ENCODE data around the gene AQP12B.
"Not testable (repeated sequence)": the region's sequence is repeated elsewhere in the genome, so short reads cannot be mapped to it uniquely, and the experiment has no call there.

Gene AQP12B

GRCh38 chr2:240701091-240701735 is 18.5 kb upstream of the AQP12B start:
- no peak for DNase-seq

DNA sequence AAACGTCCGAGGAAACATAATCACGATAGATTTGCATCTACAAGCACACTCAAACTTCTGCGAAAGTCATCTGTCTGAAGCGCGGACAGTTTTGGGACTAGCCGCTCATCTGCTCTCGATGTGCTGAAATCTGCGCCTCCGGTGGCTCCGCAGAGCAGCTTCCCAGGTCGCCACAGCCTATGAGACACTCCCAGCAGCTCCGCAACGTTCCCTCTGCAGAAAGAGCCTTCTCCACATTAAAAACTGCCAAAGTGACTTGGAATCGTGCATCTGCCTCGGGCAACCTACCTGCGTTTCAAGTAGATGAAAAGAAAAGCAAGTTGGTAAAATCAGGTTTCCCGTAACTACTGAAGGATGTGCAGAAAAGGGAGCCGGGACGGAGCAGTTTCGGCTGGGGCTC is 17.9 kb upstream of the AQP12B start:
- not testable (repeated sequence) for DNase-seq

GRCh38 chr2:240699835-240700234 is 17.1 kb upstream of the AQP12B start:
- not testable (repeated sequence) for DNase-seq

- DNase-seq: not testable (repeated sequence)
Measured at GRCh38 chr2:240698852-240699561, 16.3 kb upstream of the AQP12B start.

DNA sequence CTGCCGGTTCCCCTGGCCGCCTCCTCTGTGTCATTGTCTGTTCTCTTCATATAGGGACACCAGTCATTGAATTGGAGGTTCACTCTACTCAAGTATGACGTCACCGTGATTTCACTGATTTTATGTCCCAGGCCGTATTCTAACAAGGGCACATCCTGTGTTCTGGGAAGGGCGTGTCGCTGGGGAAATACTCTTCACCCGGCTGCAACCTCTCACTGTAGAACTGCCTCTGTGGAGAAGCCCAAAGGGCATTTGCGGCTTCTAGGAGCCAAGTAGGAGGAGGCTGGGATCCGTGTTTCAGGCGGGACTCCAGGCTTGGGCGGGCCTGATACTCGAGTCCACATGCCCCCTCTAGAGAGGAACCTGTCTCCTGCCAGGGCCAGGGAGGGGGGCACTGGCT is 13.8 kb upstream of the AQP12B start:
- not testable (repeated sequence) for DNase-seq

GRCh38 chr2:240695593-240695992 is 12.9 kb upstream of the AQP12B start:
- not testable (repeated sequence) for DNase-seq

DNA sequence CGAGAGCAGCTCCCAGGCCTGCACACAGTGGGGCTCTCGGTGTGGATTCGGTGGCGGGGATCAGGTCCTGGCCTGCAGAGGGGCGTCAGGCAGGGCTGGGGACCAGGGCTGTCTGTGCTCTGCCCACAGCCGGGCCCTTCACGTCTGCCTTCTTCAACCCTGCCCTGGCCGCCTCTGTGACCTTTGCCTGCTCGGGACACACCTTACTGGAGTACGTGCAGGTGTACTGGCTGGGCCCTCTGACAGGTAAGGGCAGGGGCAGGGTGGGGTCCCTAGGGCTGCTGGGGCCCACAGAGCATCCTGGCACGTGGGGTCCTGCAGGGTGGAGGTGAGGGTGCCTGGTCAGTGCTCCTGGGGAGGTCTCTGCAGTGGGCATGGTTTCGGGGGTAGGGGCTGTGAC is 11.6 kb upstream of the AQP12B start:
- not testable (repeated sequence) for DNase-seq

- DNase-seq: not testable (repeated sequence)
Measured at GRCh38 chr2:240692583-240693561, 10.2 kb upstream of the AQP12B start.

DNA sequence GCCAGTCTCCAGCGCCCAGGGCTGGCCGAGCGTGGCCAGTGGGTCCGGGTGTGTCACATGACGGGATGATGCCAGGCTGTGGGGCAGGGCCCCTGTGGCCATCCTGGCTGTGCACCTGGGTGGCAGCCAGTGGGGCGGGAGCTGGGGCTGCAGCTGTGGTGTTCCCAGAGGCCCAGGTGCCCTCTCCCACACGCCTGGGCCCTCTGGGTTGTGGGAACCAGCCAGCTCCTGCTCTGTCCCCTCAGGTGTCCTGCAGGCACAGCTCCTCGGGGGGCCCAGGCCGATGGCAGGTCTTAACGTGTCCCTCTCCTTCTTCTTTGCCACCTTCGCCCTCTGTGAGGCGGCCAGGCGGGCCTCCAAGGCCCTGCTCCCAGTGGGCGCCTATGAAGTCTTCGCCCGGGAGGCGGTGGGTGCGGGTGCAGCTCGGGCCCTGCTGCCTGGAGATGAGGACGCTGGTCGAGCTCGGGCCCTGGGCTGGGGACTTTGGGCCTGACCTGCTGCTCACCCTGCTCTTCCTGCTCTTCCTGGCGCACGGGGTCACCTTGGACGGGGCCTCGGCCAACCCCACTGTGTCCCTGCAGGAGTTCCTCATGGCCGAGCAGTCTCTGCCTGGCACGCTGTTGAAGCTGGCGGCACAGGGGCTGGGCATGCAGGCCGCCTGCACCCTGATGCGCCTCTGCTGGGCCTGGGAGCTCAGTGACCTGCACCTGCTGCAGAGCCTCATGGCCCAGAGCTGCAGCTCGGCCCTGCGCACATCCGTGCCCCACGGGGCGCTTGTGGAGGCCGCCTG is 9.1 kb upstream of the AQP12B start, which contains the start of gene AQP12A:
TSS of gene AQP12A (plus strand) at position 236 of the 790 bp plus-strand sequence. CDS start at position 284, 48 bp downstream.
- DNase-seq: not testable (repeated sequence)

DNA sequence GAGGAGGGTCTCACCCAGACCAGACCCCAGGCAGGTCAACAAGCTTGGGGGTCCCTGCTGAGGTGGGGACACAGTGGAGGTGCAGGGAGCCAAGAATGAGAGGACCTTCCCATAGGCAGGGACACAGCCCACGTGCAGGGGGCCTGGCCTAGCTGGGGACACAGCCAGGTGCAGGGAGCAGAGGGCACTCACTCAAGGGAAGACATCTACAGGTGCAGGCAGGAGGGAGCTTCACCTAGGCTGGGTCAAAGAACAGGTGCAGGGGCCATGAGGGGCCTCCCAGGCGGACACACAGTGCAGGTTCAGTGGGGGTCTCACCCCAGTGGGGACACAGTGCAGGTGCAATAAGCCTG is 8.4 kb upstream of the AQP12B start:
- DNase-seq: not testable (repeated sequence)

DNA sequence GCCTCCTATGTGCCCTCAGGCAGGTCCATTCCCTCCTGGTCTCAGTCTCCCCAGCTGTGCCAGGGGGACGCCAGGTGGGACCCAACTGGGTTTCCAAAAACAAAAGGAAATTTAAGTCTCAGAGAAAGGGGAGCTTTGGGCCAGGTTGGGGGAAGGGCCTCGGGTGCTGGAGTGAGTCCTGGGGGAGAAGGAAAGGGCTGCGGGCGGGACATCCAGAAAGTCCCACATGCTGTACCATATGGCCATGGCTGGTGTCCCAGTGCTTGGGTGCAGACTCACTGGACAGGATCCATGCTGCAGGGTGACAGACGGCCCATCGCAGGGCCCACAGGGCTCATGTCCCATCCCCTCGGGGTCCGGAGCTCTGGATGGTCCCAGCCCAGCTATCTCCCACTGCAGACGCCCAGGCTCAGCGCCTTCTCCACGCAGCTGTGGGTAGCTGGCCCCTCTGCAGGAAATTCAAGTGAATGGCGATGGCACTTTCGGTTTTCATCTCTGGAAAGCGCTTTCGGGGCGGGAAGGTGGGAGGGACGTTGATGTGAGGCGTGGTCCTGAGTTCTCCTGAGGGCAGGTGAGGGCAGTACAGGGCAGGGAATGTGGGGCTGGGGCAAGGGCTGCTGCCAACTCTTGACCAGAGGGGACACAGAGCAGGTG is 7.9 kb upstream of the AQP12B start:
- not testable (repeated sequence) for DNase-seq

GRCh38 chr2:240689975-240690374 is 7.3 kb upstream of the AQP12B start:
- no peak for DNase-seq

GRCh38 chr2:240688553-240688919 is 5.9 kb upstream of the AQP12B start:
- no peak for DNase-seq

- no peak for DNase-seq
Measured at GRCh38 chr2:240687741-240688552, 5.3 kb upstream of the AQP12B start.

- no peak for DNase-seq
Measured at GRCh38 chr2:240687045-240687740, 4.5 kb upstream of the AQP12B start.

- DNase-seq: no peak
Measured at GRCh38 chr2:240686460-240686859, 3.8 kb upstream of the AQP12B start.

DNA sequence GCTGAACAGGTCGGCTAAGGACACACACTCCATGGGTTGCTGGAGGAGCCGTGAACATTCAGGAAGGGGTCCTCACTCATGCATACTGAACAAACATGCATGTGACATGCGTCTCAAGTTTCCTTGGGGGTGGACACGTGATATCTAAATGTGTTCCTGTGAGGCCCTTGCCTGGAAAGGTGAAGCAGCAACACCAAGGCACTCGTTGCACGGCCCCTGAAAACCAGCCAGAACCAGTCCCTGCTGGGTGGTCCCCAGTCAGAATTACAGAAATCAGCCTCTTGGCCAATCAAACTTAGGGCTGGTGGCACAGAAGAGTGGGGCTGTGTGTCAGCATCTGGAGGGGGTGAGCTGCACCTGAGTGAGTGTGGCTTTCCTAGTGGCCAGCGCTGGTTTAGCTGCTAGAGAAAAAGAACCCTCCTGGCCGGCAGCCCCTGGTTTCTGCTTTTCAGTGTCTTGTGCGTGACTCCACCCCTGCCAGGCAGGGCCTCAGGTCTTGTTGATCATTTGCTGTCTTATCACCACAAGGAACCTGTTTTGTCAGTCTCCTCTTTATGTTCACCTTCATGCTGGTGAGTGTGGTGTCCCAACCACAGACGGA is 3.2 kb upstream of the AQP12B start:
- DNase-seq: no peak

- not testable (repeated sequence) for DNase-seq
Measured at GRCh38 chr2:240683980-240684728, 1.5 kb upstream of the AQP12B start.

GRCh38 chr2:240683329-240683979 is 769 bp upstream of the AQP12B start:
- not testable (repeated sequence) for DNase-seq
